HG03066 (cell line): Measurements from ENCODE around the gene CCDC93.
A peak's percentile ranks its signal among the peaks of the same experiment; 100 is the strongest.

Source experiments
- ATAC-seq: cut with Tn5 transposase; IDR thresholded peaks from one replicate; pipeline ENCODE4 v1.9.1; 2021; ENCODE audit warnings: low read depth; ENCODE audit not compliant: unreplicated experiment

Gene CCDC93, protein sequence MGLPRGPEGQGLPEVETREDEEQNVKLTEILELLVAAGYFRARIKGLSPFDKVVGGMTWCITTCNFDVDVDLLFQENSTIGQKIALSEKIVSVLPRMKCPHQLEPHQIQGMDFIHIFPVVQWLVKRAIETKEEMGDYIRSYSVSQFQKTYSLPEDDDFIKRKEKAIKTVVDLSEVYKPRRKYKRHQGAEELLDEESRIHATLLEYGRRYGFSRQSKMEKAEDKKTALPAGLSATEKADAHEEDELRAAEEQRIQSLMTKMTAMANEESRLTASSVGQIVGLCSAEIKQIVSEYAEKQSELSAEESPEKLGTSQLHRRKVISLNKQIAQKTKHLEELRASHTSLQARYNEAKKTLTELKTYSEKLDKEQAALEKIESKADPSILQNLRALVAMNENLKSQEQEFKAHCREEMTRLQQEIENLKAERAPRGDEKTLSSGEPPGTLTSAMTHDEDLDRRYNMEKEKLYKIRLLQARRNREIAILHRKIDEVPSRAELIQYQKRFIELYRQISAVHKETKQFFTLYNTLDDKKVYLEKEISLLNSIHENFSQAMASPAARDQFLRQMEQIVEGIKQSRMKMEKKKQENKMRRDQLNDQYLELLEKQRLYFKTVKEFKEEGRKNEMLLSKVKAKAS

DNA sequence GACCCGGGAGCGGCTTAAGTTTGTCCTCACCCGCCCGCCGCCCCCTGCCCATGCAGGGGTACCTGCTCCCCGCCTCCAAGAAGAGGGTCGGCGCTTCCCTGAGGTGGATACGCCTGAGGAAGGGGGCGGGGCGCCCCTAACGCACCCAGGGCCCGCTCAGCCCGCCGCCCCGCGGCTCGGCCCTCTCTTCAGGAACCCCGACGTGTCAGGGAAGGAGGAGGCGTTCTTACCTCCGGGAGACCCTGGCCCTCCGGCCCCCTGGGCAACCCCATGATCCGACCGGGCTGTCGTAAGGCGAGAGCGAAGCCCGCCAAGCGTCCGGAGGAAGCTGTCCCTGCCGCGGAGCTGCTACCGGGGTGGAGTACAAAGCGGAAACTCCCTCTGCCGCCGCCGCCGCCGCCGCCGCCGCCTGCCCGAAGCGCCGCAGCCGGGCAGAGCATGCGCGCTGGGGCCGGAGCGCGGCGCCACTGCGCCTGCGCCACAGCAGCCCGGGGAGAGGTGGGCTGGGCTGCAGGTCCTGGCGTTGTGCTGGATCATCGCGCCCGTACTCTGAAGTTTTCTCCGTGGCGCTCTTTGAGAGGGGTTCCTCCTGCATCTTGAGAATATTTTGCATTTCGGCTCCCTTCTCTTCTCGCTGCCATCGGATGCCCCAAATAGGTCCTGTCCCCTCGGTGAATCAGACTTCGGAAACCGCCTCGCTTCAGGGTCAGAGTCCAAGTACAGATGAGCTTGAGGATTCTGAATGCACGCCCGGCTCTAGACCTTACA, at the start of gene CCDC93:
Gene CCDC93, minus strand, starts transcription at position 347 of the 768 bp plus-strand sequence. Its CDS starts 75 bp downstream, at position 272.
- ATAC-seq: peak; percentile 83

DNA sequence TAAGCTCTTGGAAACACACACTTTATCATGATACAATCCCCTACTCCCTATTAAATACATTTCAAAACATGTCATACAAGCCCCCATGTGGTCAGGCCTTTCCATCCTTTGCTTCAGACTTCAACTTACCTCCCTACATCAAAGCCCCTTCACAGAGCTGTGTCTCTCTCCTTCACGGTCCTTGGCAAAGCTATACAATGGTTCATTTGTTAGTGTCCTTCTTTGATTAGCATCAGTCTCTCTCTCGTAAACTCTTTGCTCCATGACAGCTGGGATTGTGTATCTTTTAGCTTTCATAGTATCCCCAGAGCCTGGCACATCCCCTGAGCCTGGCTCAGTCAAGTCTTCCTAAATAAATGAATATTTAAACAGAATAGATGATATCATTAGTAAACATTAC, 48.8 kb upstream of the CCDC93 start:
- ATAC-seq: no peak

DNA sequence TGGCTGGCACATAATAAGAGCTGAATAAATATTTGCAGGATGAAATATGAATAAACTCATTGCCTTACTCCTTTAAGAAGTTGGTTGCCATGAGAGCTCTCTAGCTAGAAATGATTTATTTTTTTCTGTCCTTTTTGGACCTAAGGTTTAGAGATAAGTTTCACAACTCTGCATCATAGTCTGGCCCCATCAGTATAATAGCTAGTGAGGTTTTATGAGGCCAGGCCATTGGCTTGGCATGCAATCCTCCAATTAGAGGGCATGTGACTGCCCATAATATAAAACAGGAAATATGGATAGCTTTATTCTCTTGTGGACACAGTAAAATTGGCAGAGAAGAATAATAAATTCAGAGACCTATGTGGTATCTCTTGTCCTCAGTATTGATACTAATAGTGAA, 48.2 kb upstream of the CCDC93 start:
- ATAC-seq: no peak

DNA sequence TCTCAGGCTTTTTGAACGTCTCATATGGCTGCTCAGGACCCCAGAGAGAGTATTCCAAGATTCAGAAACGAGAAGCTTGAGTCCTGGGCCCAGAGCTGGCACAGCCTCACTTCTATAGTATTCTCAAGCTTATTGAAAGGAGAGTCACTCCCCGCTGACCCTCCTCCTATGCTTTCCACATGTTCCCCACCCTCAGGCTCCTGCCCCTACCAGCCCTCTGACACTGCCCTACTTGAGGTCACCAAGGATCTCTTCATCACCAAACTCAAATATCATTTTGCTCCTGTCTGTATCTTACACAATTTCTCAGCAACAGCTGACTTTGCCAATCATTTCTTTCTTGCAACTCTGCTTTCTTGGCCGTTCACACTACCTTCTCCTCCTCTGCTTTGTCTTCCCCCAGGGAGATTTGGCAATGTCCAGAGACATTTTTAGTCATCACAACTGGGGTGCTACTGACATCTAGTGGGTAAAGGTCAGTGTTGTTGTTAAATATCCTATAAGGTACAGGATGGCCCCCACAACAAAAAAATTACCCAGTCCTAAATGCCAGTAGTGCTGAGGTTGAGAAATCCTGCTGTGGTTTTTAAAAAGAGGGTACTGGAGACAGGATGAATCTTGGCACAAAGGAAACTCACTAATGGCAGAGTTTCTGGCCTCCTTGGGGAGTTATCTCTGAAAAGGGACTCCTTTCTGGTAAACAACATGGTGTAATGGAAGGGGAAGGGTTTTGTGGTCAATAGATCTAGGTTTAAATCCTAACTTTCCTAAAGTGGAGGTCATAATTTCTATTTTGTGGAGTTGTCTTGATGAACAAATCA, 47.5 kb upstream of the CCDC93 start:
- peak; percentile 69 for ATAC-seq

DNA sequence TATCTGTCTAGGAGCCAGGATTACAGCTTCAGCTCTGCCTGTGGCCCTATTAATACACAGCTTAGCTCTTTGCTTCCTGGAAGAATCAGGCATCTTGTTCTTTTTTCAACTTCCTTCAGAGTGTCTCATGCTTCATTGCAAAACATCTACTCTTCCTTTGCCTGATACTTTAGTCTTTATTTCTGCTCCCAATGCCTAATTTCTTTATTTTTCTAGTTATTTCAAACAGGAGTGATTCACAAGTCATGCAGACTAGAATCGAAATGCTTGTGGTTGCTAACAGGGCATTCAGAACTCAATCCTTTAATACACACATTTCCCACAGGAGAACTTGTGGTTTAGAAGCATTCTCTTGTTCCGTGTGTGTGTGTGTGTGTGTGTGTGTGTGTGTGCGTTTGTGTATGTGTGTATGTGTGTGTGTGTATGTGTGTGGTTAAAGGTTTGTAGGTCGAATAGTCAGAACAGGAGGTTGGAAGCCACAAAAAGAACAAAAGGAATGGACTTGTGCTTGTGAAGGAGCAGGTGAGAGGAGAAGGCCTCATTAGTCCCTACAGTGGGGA, 46.1 kb upstream of the CCDC93 start:
- no peak for ATAC-seq

DNA sequence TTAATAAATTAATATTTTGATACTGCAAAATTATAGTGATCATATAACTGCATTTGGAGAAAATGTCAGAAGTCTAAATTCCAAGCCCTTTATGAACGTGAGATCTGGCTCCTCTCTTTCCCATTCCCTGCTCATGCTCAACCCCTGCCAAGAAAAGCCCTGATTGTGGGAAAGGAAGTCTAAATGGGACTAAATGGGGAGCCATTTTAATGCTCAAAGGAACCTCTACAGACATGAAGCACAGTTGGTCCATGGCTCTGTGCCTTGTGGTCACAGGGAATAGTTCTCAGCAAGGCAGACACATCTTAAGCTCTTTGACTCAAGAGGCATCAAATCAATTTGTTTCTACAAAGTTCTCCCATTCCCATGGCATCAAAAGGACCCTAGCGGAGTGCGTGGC, 45.1 kb upstream of the CCDC93 start:
- ATAC-seq: no peak

DNA sequence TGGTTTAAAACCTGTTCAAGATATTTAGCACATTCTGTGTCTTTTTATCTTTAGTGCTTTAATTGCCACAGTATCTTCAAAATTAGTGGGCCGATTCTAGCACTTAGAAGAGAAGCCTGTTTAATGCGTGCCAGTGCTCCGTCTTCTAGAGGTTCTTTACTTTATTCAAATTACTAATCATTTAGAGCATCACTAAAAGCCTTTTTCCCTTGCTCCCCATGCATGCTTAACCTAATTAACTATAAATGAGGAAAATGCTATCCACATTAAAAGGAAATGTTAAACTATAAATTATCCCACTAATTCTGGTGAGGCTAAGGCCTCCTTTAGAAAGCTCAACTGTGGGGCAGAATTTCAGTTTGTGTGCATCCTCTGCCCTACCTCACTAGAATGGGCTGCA, 42.9 kb upstream of the CCDC93 start:
- ATAC-seq: no peak

DNA sequence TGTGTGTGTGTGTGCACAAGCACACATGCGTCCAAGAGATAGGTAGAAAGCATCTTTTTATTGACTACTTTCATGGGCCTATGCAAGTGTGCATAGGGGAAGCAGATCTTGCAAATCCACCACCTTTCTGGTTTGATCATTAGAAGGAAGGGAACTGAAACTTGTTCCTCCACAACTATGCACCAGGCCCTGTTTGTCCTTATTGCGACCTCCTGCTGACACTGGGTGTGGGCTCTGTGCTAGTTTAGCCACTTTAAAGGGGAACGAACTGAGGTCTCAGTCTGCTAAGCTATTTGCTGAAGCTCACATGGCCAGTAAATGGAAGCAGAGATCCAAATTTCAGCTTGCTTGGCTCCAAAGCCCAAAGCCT, 42.3 kb upstream of the CCDC93 start:
- peak; percentile 74 for ATAC-seq

DNA sequence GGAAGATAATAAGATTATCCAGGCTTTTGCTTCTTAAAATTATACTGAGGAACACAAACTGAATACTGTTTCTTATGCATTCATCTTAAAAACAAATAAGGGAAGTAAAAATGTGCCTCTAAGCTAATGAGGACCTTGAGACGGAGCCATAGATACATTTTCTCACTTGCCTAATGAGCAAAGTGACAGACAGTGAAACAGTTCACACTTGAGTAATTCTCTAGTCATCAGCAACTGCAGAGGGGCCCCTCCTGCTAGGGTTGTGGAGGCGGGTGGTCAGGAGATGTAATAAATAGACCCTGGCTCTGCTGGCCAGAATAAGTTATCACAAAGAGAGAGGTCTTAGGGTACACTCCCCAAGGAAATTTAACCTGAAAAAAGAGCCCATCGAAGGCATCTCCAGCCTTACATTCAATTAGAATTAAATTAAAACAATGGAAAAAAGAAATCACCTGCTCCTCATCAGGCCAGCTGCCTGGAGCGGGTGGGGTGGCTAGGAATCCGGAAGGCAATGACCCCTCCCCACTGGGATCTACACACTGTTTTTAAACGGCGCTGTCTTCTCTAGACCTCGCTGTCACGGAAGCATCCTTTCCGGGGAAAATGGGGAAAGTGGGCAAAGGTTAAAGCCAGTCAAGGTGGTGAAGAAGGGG, 41.8 kb upstream of the CCDC93 start:
- peak; percentile 85 for ATAC-seq

DNA sequence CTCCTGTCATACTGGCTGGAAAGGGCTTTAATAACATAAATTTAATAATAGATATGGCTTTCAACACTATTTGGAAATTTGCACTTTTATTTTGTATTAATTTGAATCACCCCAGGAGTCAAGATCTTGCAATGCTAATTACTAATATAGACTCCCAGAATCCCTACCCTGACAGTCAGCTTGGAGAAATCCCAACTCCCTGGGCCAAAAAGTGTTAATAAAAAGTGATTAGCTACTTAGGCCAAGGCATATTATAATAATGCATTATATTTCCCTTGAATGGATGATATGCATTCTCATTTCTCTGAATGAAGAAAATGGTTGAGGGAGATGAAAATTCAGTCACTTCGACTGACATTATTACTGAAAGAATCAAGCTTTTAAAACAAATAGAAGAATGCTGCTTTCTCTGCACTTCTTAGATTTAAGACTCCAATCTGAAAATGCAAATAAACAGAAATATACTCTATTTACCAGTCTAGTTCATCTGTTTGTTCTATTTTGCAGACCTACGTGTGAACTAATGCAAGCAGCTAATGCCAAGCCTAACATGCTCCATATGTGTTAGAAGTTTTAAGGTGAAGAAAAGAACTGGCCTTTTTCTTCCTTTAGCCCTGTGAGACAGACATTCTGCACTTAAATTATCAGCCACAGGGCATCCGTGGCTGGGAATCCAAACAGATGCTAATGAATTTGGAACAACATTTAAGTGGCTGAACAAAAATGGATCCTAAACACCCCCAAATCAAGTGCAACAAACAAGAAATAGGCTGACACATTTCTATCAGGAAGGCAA, 40.5 kb upstream of the CCDC93 start:
- no peak for ATAC-seq

DNA sequence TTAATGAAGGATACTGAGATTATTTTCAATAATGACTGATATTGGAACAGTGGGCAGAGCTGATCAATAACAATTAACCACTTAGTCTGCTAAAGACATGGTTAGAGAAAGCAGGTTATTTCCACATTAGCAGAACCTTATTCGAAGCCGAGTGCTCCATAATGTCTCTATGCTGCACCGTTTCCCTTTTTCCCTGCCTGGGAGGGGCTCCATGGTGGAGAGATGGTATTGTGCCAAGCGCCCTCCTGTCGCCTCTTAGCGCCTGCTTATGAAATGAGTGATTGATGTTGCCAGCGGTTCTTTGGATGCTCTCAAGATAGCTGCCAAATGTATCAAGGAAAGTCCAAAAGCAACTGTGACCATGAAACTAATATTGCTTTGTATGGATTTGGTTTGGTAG, 39.8 kb upstream of the CCDC93 start:
- ATAC-seq: no peak

DNA sequence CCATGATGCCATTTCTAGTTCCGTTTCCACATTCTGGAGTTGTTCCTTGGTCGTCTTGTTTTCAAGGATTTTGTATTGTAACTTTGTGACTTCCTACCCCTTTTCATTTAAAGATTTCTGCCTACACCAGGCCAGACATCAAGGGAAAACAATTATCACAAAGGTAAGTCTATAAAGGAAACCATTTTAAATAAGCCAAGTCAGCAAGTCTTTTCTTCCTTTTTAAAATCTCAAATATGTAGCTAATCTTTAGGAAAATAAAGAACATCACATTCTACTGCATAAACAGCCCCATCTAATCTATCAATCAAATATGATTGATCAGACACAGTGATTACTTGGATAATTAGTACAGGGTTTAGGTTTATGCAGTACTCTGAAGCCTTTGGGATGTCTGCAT, 38.6 kb upstream of the CCDC93 start:
- ATAC-seq: no peak

DNA sequence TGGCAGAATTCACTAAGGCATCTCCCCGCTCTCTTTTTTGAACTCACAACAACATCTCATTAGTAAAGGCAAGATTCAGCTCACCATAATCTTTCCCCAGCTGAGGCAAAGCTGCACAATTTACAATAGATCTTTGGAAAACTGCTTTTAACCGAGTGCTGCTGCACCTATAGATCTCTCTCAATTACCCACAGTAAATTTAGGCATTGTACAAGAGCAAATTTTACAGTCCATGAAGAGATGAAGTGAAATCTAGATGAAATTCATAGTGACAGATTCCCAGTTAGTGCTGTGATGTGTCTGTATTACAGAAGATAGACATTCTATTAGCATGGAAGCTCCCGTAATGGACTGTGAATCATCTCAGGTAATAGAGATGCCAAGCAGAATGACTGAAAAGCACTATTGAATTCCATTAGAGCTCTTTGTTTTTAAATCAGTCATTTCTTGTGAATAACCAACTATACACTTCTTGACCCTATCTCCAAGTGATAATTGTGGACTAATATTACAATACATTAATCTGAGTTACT, 38.0 kb upstream of the CCDC93 start:
- no peak for ATAC-seq

DNA sequence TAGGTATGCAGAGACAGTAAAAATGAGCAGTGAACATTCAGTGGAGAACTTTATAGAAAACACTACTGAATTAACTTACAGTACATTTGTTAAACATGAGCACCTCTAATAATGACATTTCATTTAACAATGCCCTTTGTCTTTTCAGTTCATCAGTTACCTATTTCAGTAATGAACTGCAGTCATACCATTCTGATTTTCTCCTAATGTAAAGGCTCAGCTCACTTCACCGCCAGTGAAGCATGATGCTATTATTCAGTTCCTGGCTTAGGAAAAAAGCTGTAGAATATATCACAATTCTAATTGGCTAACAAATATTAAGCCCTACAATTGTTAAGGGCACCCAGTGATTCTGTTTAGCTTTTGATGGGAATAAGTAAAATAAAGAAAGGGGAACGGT, 37.1 kb upstream of the CCDC93 start:
- ATAC-seq: no peak

DNA sequence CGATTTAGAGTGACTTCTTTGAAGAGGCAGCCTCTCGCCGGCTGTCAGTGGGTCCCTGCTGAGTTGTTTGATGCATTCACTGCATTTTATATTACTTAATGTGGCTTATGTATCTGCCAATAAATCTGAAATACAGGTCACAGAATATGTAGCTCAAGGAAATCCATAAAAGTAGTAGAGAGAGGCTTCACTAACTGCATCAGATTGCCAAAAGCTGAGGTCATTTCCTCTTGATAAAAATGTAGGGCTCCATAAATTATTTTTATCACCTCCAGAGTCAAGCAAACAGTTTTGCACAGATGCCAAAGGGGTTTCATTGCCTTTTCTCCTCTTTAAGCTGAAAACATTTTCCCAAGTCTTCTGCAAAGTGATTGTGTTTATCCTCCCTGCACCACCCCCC, 36.5 kb upstream of the CCDC93 start:
- no peak for ATAC-seq

DNA sequence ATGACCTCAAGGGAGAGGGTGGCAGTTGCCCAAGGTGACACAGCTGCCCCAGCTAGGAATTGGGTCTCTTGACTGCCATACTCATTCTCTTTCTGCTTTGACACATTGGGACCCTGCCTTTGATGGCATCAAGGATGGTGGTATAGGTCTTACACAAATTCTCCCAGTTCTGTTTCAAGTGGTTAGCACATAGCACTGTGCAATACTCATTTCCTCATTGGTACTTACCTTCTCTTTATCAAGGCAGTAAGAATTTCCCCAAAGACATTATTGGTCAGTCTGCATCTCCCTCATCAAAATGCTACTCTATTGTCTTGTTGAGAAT, 35.9 kb upstream of the CCDC93 start:
- ATAC-seq: peak; percentile 86

DNA sequence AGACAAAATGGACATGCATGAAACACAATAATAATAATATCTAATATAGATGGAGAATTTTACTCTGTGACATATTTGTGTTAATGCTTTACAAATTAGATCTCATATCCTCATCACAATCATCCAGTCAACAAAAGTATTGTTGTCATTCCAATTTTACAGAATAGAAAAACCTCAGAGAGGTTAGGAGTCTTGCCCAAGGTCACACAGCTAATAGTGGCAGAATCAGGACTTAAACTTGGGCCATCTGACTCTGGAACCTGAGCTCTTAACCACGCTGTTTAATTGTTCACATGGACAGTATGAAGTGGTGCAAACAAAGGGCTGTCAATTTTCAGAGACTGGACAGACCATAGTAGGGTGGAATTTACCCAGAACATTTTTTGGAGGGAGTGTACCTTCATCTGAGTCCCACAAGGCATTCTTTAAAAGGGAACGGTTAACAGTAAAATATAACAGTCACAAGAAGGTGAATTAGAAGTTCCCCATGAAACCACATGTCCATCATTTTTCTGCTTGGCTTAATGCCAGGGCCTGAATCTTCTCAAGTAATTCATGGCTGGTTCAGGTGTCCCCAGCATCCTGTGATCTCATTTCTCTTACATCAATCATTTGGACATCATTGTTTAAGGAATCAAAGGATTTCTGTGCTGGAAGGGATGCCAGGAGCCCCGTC, 35.4 kb upstream of the CCDC93 start:
- peak; percentile 8 for ATAC-seq

DNA sequence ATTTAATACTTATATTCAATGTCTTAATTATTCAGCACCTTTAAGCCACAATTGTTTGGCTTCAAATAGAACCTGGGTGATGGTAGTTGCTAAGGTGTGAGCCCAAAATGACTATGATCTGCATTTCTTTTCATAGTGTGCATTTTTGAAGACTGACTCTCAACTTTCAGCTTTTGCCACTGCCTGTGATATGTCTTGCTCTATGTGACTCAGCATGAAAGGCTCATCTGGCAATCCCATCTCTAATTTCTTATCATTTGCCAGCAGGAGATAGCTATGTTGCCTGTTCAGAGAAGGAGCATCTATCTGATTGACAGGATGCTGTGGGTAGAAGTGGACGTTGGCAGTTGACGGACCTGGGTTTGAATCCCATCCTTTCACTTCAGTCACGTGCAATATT, 34.5 kb upstream of the CCDC93 start:
- ATAC-seq: no peak
